Stomach (tissue), 4 donors: ENCODE results near the gene MSANTD2.

Experiments used
- POLR2A ChIP-seq, 4 donors: fragments of 450-650 bp; IDR thresholded peaks; one replicate each; pipeline ENCODE4 v1.6.1; 2016; ENCODE audit warnings: antibody characterized with exemption in 4 of 4, control low read depth in 2 of 4, mild to moderate bottlenecking in 1 of 4, moderate library complexity in 1 of 4
- POLR2AphosphoS5 ChIP-seq, 3 donors: sonication (generic); formaldehyde crosslinking; IDR thresholded peaks; one replicate each; pipeline ENCODE4 v1.6.1; 2016; ENCODE audit warnings: antibody characterized with exemption in 3 of 3
- TF ChIP-seq, protein P1 (sequence below), 7 experiments: fragments of 450-650 bp in 4 of 7; fragments of 200-600 bp in 3 of 7; sonication (generic) in 3 of 7; IDR thresholded peaks; one replicate each; pipeline ENCODE4 v1.5.1; 2016 to 2019; ENCODE audit warnings: antibody characterized with exemption in 7 of 7, control low read depth in 2 of 7, mild to moderate bottlenecking in 1 of 7

DNA sequence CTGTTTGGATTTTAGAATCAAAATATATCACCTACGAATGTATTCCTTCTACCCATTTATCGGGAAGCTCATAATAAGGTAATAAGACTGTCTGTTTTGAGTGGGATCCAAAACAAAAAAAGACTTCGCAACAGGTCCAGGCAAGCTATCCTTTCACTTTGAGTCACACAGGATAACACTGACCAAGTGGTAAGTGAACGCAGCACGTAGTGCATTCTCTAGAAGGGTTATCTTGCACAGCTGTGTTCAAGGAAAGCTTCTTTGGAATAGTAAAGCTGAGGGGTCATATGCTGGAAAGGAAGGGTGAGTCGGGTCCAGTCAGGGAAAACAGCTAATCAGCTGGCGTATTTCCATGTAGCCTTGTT lies 82.8 kb downstream of the MSANTD2 start:
- TF ChIP-seq POLR2A (IDR thresholded peaks at IDR 0.05) = no peak
- no peak for TF ChIP-seq POLR2AphosphoS5 (IDR thresholded peaks at IDR 0.05)
- TF ChIP-seq, protein P1, sequence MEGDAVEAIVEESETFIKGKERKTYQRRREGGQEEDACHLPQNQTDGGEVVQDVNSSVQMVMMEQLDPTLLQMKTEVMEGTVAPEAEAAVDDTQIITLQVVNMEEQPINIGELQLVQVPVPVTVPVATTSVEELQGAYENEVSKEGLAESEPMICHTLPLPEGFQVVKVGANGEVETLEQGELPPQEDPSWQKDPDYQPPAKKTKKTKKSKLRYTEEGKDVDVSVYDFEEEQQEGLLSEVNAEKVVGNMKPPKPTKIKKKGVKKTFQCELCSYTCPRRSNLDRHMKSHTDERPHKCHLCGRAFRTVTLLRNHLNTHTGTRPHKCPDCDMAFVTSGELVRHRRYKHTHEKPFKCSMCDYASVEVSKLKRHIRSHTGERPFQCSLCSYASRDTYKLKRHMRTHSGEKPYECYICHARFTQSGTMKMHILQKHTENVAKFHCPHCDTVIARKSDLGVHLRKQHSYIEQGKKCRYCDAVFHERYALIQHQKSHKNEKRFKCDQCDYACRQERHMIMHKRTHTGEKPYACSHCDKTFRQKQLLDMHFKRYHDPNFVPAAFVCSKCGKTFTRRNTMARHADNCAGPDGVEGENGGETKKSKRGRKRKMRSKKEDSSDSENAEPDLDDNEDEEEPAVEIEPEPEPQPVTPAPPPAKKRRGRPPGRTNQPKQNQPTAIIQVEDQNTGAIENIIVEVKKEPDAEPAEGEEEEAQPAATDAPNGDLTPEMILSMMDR (IDR thresholded peaks at IDR 0.05) = no peak
